Activated gamma-delta T cell (primary cell): ENCODE measurements around the gene PTGES2.
"Not testable (repeated sequence)": the region's sequence is repeated elsewhere in the genome, so short reads cannot be mapped to it uniquely, and the experiment has no call there.

Experiments used
- DNase-seq: peaks from one replicate; lab custom pipeline; 2025; lab: John Stamatoyannopoulos, UW

The PTGES2 gene

GRCh38 chr9:128136816-128137793 lies 9.6 kb upstream of the PTGES2 start:
- no peak for DNase-seq

- DNase-seq, result not testable (repeated sequence)
These were observed 8.0 kb upstream of the PTGES2 start for GRCh38 chr9:128135561-128135960.

- DNase-seq, result not testable (repeated sequence)
These were observed 4.6 kb upstream of the PTGES2 start for GRCh38 chr9:128132139-128132538.

GRCh38 chr9:128131346-128131745 lies 3.8 kb upstream of the PTGES2 start:
- DNase-seq, result not testable (repeated sequence)

GRCh38 chr9:128130651-128131050 lies 3.1 kb upstream of the PTGES2 start:
- DNase-seq, result not testable (repeated sequence)

GRCh38 chr9:128129976-128130590 lies 2.6 kb upstream of the PTGES2 start:
- DNase-seq, result not testable (repeated sequence)

GRCh38 chr9:128128836-128129590 lies 1.5 kb upstream of the PTGES2 start:
- DNase-seq, result no peak

- peak; percentile 72 for DNase-seq
These were observed 684 bp upstream of the PTGES2 start for GRCh38 chr9:128127990-128128835.

- DNase-seq, result no peak
These were observed 1.8 kb downstream of the PTGES2 start for GRCh38 chr9:128125580-128126354.

- no peak for DNase-seq
These were observed 2.5 kb downstream of the PTGES2 start for GRCh38 chr9:128124873-128125579.

GRCh38 chr9:128124451-128124850 lies 3.1 kb downstream of the PTGES2 start:
- no peak for DNase-seq

- no peak for DNase-seq
These were observed 4.0 kb downstream of the PTGES2 start for GRCh38 chr9:128123451-128124080.

- DNase-seq, result no peak
These were observed 4.7 kb downstream of the PTGES2 start for GRCh38 chr9:128122809-128123175.

GRCh38 chr9:128121924-128122808 lies 5.4 kb downstream of the PTGES2 start:
- DNase-seq, result no peak

GRCh38 chr9:128121466-128121810 lies 6.1 kb downstream of the PTGES2 start:
- no peak for DNase-seq

- no peak for DNase-seq
These were observed 6.6 kb downstream of the PTGES2 start for GRCh38 chr9:128120741-128121465.

GRCh38 chr9:128120061-128120740 lies 7.3 kb downstream of the PTGES2 start:
- no peak for DNase-seq
